ENCODE measurements around the gene ITSN1. TPM values are rescaled to one million over a fixed set of nuclear protein-coding genes. Genes with fewer than 3 reads are reported as not detected.

Gene ITSN1
- total RNA-seq, 1 experiment from 2014 or later, result 88.5 TPM

DNA sequence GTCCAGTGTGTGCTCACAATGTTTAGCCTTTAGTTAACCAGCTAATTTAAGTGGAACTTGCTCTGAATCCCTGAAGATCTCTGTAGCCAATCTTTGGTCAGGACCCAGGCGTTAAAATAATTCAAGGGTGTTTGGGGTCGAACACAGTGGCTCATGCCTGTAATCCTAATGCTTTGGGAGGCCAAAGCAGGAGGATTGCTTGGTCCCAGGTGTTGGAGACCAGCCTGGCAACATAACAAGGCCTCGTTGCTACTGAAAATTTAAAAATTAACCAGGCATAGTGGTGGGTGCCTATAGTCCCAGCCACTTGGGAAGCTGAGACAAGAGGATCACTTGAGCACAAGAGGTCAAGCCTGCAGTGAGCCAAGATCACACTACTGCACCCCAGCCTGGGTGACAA lies 94.3 kb downstream of the ITSN1 start:
- Histone ChIP-seq H3K36me3 (ENCODE audit: control insufficient read depth, insufficient read depth, low read length) (0 out of 2 replicates have a peak, but pooled peaks cover 1% of the 10 kb centered on the region), H3K4me3 (ENCODE audit: low read depth, low read length) (no peak overlapping the region), H3K27me3 (replicated peaks; ENCODE audit: control insufficient read depth, insufficient read depth, low read length) (no peaks in the 10 kb centered on the region), H3K4me1 (peaks cover 71% of the 10 kb centered on the region), H3K9me3 (no peaks in the 10 kb centered on the region)
- Mint-ChIP-seq H3K27ac (ENCODE audit: unreplicated experiment) (no peak overlapping the region), H3K4me3 (ENCODE audit: unreplicated experiment) (no peak overlapping the region), H3K4me1 (ENCODE audit: low read depth, unreplicated experiment) (peaks cover 9% of the 10 kb centered on the region), H3K36me3 (ENCODE audit: insufficient read depth, unreplicated experiment) (peaks cover 10% of the 10 kb centered on the region), H3K9me3 (ENCODE audit: unreplicated experiment) (no peaks in the 10 kb centered on the region), H3K27me3 (ENCODE audit: insufficient read depth, unreplicated experiment) (no peaks in the 10 kb centered on the region)
- CTCF ChIA-PET, result no interaction called here
- TF ChIP-seq, protein P1, sequence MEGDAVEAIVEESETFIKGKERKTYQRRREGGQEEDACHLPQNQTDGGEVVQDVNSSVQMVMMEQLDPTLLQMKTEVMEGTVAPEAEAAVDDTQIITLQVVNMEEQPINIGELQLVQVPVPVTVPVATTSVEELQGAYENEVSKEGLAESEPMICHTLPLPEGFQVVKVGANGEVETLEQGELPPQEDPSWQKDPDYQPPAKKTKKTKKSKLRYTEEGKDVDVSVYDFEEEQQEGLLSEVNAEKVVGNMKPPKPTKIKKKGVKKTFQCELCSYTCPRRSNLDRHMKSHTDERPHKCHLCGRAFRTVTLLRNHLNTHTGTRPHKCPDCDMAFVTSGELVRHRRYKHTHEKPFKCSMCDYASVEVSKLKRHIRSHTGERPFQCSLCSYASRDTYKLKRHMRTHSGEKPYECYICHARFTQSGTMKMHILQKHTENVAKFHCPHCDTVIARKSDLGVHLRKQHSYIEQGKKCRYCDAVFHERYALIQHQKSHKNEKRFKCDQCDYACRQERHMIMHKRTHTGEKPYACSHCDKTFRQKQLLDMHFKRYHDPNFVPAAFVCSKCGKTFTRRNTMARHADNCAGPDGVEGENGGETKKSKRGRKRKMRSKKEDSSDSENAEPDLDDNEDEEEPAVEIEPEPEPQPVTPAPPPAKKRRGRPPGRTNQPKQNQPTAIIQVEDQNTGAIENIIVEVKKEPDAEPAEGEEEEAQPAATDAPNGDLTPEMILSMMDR (IDR thresholded peaks at IDR 0.05; ENCODE audit: insufficient read depth in 1 of 2, low read depth in 1 of 2, low read length in 1 of 2, severe bottlenecking in 1 of 2, unreplicated experiment in 1 of 2), result no peak
- POLR2A ChIA-PET, result no interaction called here
- intact Hi-C loops (cut with micrococcal nuclease; ENCODE audit: unreplicated experiment), result loop anchor here (10.0 kb wide), 1 partner anchor 82 kb away; no protein-coding TSS in a partner anchor
- no TSS peak for BruUV-seq (replicated peaks)
- no peak for DNase-seq

DNA sequence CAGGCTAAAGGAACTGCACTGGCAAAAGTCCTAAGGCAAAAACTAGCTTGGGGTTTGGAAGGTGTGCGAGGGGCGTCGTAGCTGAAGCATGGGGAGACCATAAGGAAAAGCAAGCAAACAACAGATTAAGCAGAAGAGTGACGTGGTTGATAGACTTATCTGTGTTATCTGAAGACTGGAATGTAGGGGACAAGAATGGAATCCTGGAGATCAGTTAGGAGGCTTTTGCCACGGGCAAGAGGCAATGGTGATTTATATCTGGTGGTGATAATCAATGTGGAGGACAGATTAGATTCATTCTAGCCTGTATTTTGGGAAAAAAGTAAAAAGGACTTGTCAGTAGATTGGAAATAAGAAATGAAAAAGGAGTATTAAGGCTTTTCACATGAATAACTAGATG lies 97.4 kb downstream of the ITSN1 start:
- H3K9me3 Mint-ChIP-seq (ENCODE audit: unreplicated experiment), result no peaks in the 10 kb centered on the region
- BruUV-seq (replicated peaks), result TSS peak; percentile 9
- peaks cover 41% of the 10 kb centered on the region for H3K4me1 ChIP-seq
- no peaks in the 10 kb centered on the region for H3K27me3 Mint-ChIP-seq (ENCODE audit: insufficient read depth, unreplicated experiment)
- H3K4me3 ChIP-seq (ENCODE audit: low read depth, low read length), result no peak overlapping the region
- 0 out of 2 replicates have a peak, but pooled peaks cover 1% of the 10 kb centered on the region for H3K36me3 ChIP-seq (ENCODE audit: control insufficient read depth, insufficient read depth, low read length)
- peaks cover 6% of the 10 kb centered on the region for H3K4me1 Mint-ChIP-seq (ENCODE audit: low read depth, unreplicated experiment)
- H3K27ac Mint-ChIP-seq (ENCODE audit: unreplicated experiment), result no peak overlapping the region
- peak; percentile 38 to 49 for DNase-seq
- H3K9me3 ChIP-seq, result peaks cover 5% of the 10 kb centered on the region
- TF ChIP-seq, protein P1 (IDR thresholded peaks at IDR 0.05; ENCODE audit: insufficient read depth in 1 of 2, low read depth in 1 of 2, low read length in 1 of 2, severe bottlenecking in 1 of 2, unreplicated experiment in 1 of 2), result no peak
- H3K4me3 Mint-ChIP-seq (ENCODE audit: unreplicated experiment), result no peak overlapping the region
- H3K36me3 Mint-ChIP-seq (ENCODE audit: insufficient read depth, unreplicated experiment), result peaks cover 33% of the 10 kb centered on the region
- intact Hi-C loops (cut with micrococcal nuclease; ENCODE audit: unreplicated experiment), result loop anchor here (10.0 kb wide), 1 partner anchor 85 kb away; no protein-coding TSS in a partner anchor
- ChIA-PET CTCF (no interaction called here), POLR2A (no interaction called here)
- H3K27me3 ChIP-seq (replicated peaks; ENCODE audit: control insufficient read depth, insufficient read depth, low read length), result no peaks in the 10 kb centered on the region

DNA sequence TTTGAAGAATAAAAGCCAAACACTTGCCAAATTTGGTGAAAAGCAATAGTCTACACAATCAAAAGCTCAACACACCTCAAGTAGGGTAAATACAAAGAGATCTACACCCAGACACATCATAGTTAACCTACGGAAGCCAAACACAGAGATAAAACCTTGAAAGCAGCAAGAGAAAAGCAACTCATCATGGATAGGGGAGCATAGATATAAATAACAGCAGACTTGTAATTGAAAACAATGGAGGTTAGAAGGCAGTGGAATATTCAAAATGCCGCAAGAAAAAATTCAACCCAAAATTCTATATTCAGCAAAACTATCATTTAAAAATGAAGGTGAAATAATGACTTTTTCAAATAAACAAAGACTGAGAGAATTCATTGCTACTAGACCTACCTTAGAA lies 105.1 kb downstream of the ITSN1 start:
- CTCF ChIA-PET, result no interaction called here
- H3K27me3 Mint-ChIP-seq (ENCODE audit: insufficient read depth, unreplicated experiment), result no peaks in the 10 kb centered on the region
- H3K4me1 ChIP-seq, result no peaks in the 10 kb centered on the region
- H3K4me3 ChIP-seq (ENCODE audit: low read depth, low read length), result no peak overlapping the region
- H3K9me3 Mint-ChIP-seq (ENCODE audit: unreplicated experiment), result peaks cover 20% of the 10 kb centered on the region
- no TSS peak for BruUV-seq (replicated peaks)
- H3K36me3 ChIP-seq (ENCODE audit: control insufficient read depth, insufficient read depth, low read length), result no peaks in the 10 kb centered on the region
- no peak overlapping the region for H3K27ac Mint-ChIP-seq (ENCODE audit: unreplicated experiment)
- H3K9me3 ChIP-seq, result peaks cover 5% of the 10 kb centered on the region
- no peak overlapping the region for H3K4me3 Mint-ChIP-seq (ENCODE audit: unreplicated experiment)
- DNase-seq, result no peak
- peaks cover 66% of the 10 kb centered on the region for H3K36me3 Mint-ChIP-seq (ENCODE audit: insufficient read depth, unreplicated experiment)
- intact Hi-C loops (cut with micrococcal nuclease; ENCODE audit: unreplicated experiment), result no loop called here
- no peaks in the 10 kb centered on the region for H3K27me3 ChIP-seq (replicated peaks; ENCODE audit: control insufficient read depth, insufficient read depth, low read length)
- TF ChIP-seq, protein P1 (IDR thresholded peaks at IDR 0.05; ENCODE audit: insufficient read depth in 1 of 2, low read depth in 1 of 2, low read length in 1 of 2, severe bottlenecking in 1 of 2, unreplicated experiment in 1 of 2), result no peak
- peaks cover 5% of the 10 kb centered on the region for H3K4me1 Mint-ChIP-seq (ENCODE audit: low read depth, unreplicated experiment)
- POLR2A ChIA-PET, result no interaction called here

All from Caco-2 (cell line).